ENCODE data around the gene SEMA4A.
A peak's percentile ranks its signal among the peaks of the same experiment; 100 is the strongest.

GRCh38 chr1:156130578-156130942 is 22.8 kb upstream of the SEMA4A start:
- peak in 1 of 3 experiments; percentile 10; a peak in 1 of 6 replicates for TF ChIP-seq CTCF (IDR thresholded peaks at IDR 0.05 in 2 of 3, conservative IDR thresholded peaks at IDR 0.05 in 1 of 3; ENCODE audit: insufficient read depth in 2 of 3, low read depth in 1 of 3, low read length in 3 of 3)
- no peak for TF ChIP-seq SREBF1 (IDR thresholded peaks at IDR 0.05; ENCODE audit: borderline replicate concordance, low read depth, low read length)
- TF ChIP-seq ZNF696 (CRISPR knock-in tag; conservative IDR thresholded peaks at IDR 0.05): no peak
- TF ChIP-seq FOXA1 (IDR thresholded peaks at IDR 0.05; ENCODE audit: borderline replicate concordance): no peak
- no peak for TF ChIP-seq USF2 (CRISPR knock-in tag; IDR thresholded peaks at IDR 0.05)
- TF ChIP-seq MAX (CRISPR knock-in tag; IDR thresholded peaks at IDR 0.05): no peak
- TF ChIP-seq MAFK (IDR thresholded peaks at IDR 0.05; ENCODE audit: low read length): no peak
- no peak for TF ChIP-seq KLF1 (tag; IDR thresholded peaks at IDR 0.05)
- no peak for TF ChIP-seq EZH2 (IDR thresholded peaks at IDR 0.05; ENCODE audit: borderline replicate concordance, low read depth, low read length)
